Endothelial cell of umbilical vein (primary cell): ENCODE measurements around the gene MTG2. TPM values are rescaled to one million over a fixed set of nuclear protein-coding genes. Genes with fewer than 3 reads are reported as not detected.

Experiments used
- BruUV-seq: library from RNA; stranded (reverse); fragments of 400-500 nt; replicated peaks from 2 replicates; lab custom pipeline; 2021; lab: Mats Ljungman, UMichigan
- CTCF ChIA-PET: fragments of 300-600, 350-600 bp; sonication (Branson Sonifier 250); formaldehyde crosslinking; loops from one replicate; lab custom pipeline; 2021; ENCODE audit warnings: antibody characterized with exemption, inconsistent platforms; lab: Charles Lee
- POLR2A ChIA-PET: fragments of 300-600, 350-600 bp; sonication (Branson Sonifier 250); formaldehyde crosslinking; loops from one replicate; lab custom pipeline; 2021; ENCODE audit warnings: antibody characterized with exemption, inconsistent platforms; lab: Charles Lee
- DNase-seq: peaks from one replicate; pipeline ENCODE4 v3.0.0-alpha.2; 2011; ENCODE audit warnings: low read depth, low spot score
- FAIRE-seq: peaks from 2 replicates; lab custom pipeline; 2011; peaks lifted over from hg19 to GRCh38; lab: Jason Lieb, UNC
- H2AFZ ChIP-seq: 2 replicates; pipeline ENCODE4 v1.6.0; 2012; ENCODE audit warnings: low read depth, low read length, control low read depth, inconsistent platforms
- H3K27ac ChIP-seq: 2 replicates; pipeline ENCODE4 v1.5.1; 2011; ENCODE audit warnings: low read depth, mild to moderate bottlenecking, control low read depth, low read length, moderate library complexity; ENCODE audit not compliant: insufficient read depth
- H3K27me3 ChIP-seq, 2 experiments: 2 replicates each; pipeline versions ENCODE4 v1.6.0 to v1.6.1; 2011; ENCODE audit warnings: low read length in 2 of 2, mixed read lengths in 1 of 2; ENCODE audit not compliant: control insufficient read depth in 2 of 2, insufficient read depth in 2 of 2
- H3K36me3 ChIP-seq, 2 experiments: 2 replicates in 1 of 2; 3 replicates in 1 of 2; pipeline ENCODE4 v1.5.1; 2011; ENCODE audit warnings: low read length in 2 of 2, mild to moderate bottlenecking in 1 of 2, moderate library complexity in 1 of 2; ENCODE audit not compliant: control insufficient read depth in 2 of 2, insufficient read depth in 2 of 2; ENCODE audit errors: extremely low read depth in 1 of 2
- H3K4me1 ChIP-seq: 3 replicates; pipeline ENCODE4 v1.5.1; 2011; ENCODE audit warnings: mild to moderate bottlenecking, low read length; ENCODE audit not compliant: control insufficient read depth, insufficient read depth; ENCODE audit errors: extremely low read depth
- H3K4me2 ChIP-seq: 2 replicates; pipeline ENCODE4 v1.6.1; 2011; ENCODE audit warnings: low read length, control low read depth, mixed read lengths; ENCODE audit not compliant: insufficient read depth
- H3K4me3 ChIP-seq, 3 experiments: fragments of 200-600 bp in 1 of 3; sonication (generic), shearing (Covaris generic) in 1 of 3; replicated peaks in 1 of 3; 2 replicates each; pipeline ENCODE4 v1.5.1; 2011 to 2016; ENCODE audit warnings: control low read depth in 3 of 3, low read length in 3 of 3, mild to moderate bottlenecking in 2 of 3, inconsistent platforms in 1 of 3, low read depth in 1 of 3, moderate library complexity in 1 of 3; ENCODE audit not compliant: insufficient read depth in 1 of 3
- H3K79me2 ChIP-seq: 2 replicates; pipeline ENCODE4 v1.6.0; 2012; ENCODE audit warnings: low read length, inconsistent platforms; ENCODE audit not compliant: control insufficient read depth, insufficient read depth
- H3K9ac ChIP-seq: replicated peaks from 2 replicates; pipeline ENCODE3; 2011; ENCODE audit warnings: low read length, control low read depth; ENCODE audit not compliant: insufficient read depth; ENCODE audit errors: extremely low read depth
- H3K9me1 ChIP-seq: replicated peaks from 3 replicates; pipeline ENCODE4 v1.6.0; 2011; ENCODE audit warnings: mild to moderate bottlenecking, low read length; ENCODE audit not compliant: control insufficient read depth, insufficient read depth; ENCODE audit errors: extremely low read depth
- H3K9me3 ChIP-seq: replicated peaks from 2 replicates; pipeline ENCODE4 v1.5.1; 2012; ENCODE audit warnings: low read length, inconsistent platforms; ENCODE audit not compliant: control insufficient read depth, insufficient read depth
- H4K20me1 ChIP-seq: replicated peaks from 2 replicates; pipeline ENCODE3; 2011; ENCODE audit warnings: mild to moderate bottlenecking, low read length; ENCODE audit not compliant: control insufficient read depth, insufficient read depth; ENCODE audit errors: extremely low read depth
- FOS ChIP-seq: IDR thresholded peaks from 2 replicates; pipeline ENCODE4 v1.6.1; 2011; ENCODE audit warnings: mild to moderate bottlenecking, low read length, moderate library complexity, borderline replicate concordance; ENCODE audit not compliant: insufficient read depth
- GATA2 ChIP-seq: IDR thresholded peaks from 2 replicates; pipeline ENCODE4 v1.7.0; 2011; ENCODE audit warnings: low read depth, mild to moderate bottlenecking, moderate library complexity, mixed read lengths, low read length; ENCODE audit not compliant: insufficient read length, insufficient read depth
- dilution Hi-C: fragments of 300-500 bp; cut with MboI; formaldehyde crosslinking; loops from one replicate; pipeline ENCODE4 v1.15.0; 2019; ENCODE audit warnings: low sequenced_read_pairs; ENCODE audit not compliant: extremely low pct_ligation_motif_present
- intact Hi-C: fragments of 100-400 bp; cut with micrococcal nuclease; formaldehyde crosslinking; loops from one replicate; pipeline ENCODE4 v1.10.0; 2022
- polyA plus RNA-seq, 4 experiments: library from polyadenylated mRNA; depleted of rRNA in 3 of 4; stranded (reverse) in 3 of 4; unstranded in 1 of 4; fragments of >200 nt; gene quantifications; 2 replicates each; pipeline versions ENCODE4 v1.2.1 to v1.2.3, GENCODE V29; 2011 to 2012; ENCODE audit warnings: missing spikeins in 1 of 4
- total RNA-seq: library from RNA; stranded (reverse); gene quantifications from 2 replicates; pipeline ENCODE4 v1.2.3, GENCODE V29; 2021

MTG2 gene
- total and polyA plus RNA-seq, 2 donors (not counting 3 experiments of a cell fraction or from before 2014, with no cell fraction given): 19.9 to 31.6 TPM

DNA sequence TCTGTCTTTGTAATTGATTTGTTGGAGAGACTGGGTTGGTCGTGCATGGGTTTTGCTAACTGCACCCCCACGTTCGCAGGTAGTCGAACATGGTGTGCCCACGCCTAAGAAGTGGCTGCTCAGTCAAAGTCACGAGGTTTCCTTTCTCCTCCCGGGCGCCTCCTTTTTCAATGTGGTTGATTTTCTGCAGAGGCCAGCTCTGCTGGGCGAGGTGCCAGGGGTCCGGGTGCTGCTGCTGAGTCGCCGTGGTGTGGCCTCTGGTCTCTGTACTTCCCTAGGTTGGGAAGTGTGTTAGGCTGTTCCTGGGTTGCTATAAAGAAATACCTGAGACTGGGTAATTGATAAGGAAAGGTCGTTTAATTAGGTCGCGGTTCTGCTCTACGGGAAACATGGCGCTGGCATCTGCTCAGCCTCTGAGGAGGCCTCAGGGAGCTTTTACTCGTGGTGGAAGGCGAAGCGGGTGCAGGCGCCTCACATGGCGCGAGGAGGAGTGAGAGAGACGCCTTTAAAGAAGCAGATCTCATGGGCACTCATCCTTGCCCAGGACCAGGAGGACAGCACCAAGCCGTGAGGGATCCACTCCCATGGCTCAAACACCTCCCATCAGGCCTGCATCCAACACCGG lies 69.6 kb downstream of the MTG2 start:
- POLR2A ChIA-PET: no interaction called here
- Histone ChIP-seq H4K20me1 (no peaks in the 10 kb centered on the region), H3K4me2 (no peak overlapping the region), H2AFZ (no peak overlapping the region), H3K9me1 (no peaks in the 10 kb centered on the region), H3K27me3 (no peaks in the 10 kb centered on the region), H3K9me3 (no peaks in the 10 kb centered on the region), H3K4me1 (no peaks in the 10 kb centered on the region), H3K36me3 (peaks cover 0 to 8% of the 10 kb centered on the region in 2 experiments), H3K79me2 (peaks cover 2% of the 10 kb centered on the region), H3K9ac (no peak overlapping the region), H3K27ac (no peak overlapping the region), H3K4me3 (no peak overlapping the region)
- CTCF ChIA-PET: no interaction called here
- intact Hi-C loops: no loop called here
- FAIRE-seq (no peak), DNase-seq (no peak)
- BruUV-seq: no TSS peak
- TF ChIP-seq GATA2: no peak
- no peak for TF ChIP-seq FOS
- dilution Hi-C loops: no loop called here

Other genes with a start within 250 kb of the MTG2 start
- gene TAF4, start 117.1 kb upstream of the MTG2 start, total RNA-seq: 15.2 and 19.5 TPM in 2 replicates
- 5.8 and 6.1 TPM in 2 replicates for gene TAF4, start 117.1 kb upstream of the MTG2 start, polyA plus RNA-seq
- gene LSM14B, start 60.6 kb upstream of the MTG2 start, total RNA-seq: 31.1 and 34.0 TPM in 2 replicates
- 32.5 and 37.0 TPM in 2 replicates for gene LSM14B, start 60.6 kb upstream of the MTG2 start, polyA plus RNA-seq
- gene PSMA7, start 39.6 kb upstream of the MTG2 start, total RNA-seq: 389 and 393 TPM in 2 replicates
- 783 and 826 TPM in 2 replicates for gene PSMA7, start 39.6 kb upstream of the MTG2 start, polyA plus RNA-seq
- 21.7 and 22.1 TPM in 2 replicates for gene SS18L1, start 39.3 kb upstream of the MTG2 start, total RNA-seq
- 15.4 and 21.0 TPM in 2 replicates for gene SS18L1, start 39.3 kb upstream of the MTG2 start, polyA plus RNA-seq
- gene HRH3, start 37.2 kb downstream of the MTG2 start, total RNA-seq: not detected in 2 replicates
- not detected in 2 replicates for gene HRH3, start 37.2 kb downstream of the MTG2 start, polyA plus RNA-seq
- gene OSBPL2, start 55.5 kb downstream of the MTG2 start, total RNA-seq: 32.7 and 33.0 TPM in 2 replicates
- gene OSBPL2, start 55.5 kb downstream of the MTG2 start, polyA plus RNA-seq: 10.5 and 13.1 TPM in 2 replicates
- gene ADRM1, start 120.0 kb downstream of the MTG2 start, total RNA-seq: 144 and 154 TPM in 2 replicates
- gene ADRM1, start 120.0 kb downstream of the MTG2 start, polyA plus RNA-seq: 179 and 249 TPM in 2 replicates
- 138 and 145 TPM in 2 replicates for gene LAMA5, start 184.3 kb downstream of the MTG2 start, total RNA-seq
- gene LAMA5, start 184.3 kb downstream of the MTG2 start, polyA plus RNA-seq: 24.0 and 27.2 TPM in 2 replicates
- gene RPS21, start 204.1 kb downstream of the MTG2 start, total RNA-seq: 1,627 and 1,644 TPM in 2 replicates
- 6,186 and 7,710 TPM in 2 replicates for gene RPS21, start 204.1 kb downstream of the MTG2 start, polyA plus RNA-seq
- gene CABLES2, start 224.3 kb downstream of the MTG2 start, total RNA-seq: 9.9 TPM in 2 replicates
- 7.4 and 7.8 TPM in 2 replicates for gene CABLES2, start 224.3 kb downstream of the MTG2 start, polyA plus RNA-seq
- gene RBBP8NL, start 244.5 kb downstream of the MTG2 start, total RNA-seq: not detected in 2 replicates
- gene RBBP8NL, start 244.5 kb downstream of the MTG2 start, polyA plus RNA-seq: not detected in 2 replicates